NCI-H82 treated with DMSO at 0.1 percent for 48 hours (cell line): ENCODE data around the gene PRKRIP1.
"Not testable (repeated sequence)": the region's sequence is repeated elsewhere in the genome, so short reads cannot be mapped to it uniquely, and the experiment has no call there.

Source experiments
- DNase-seq: peaks from one replicate; lab custom pipeline; 2025; ENCODE audit not compliant: unreplicated experiment; lab: John Stamatoyannopoulos, UW

The PRKRIP1 gene

DNA sequence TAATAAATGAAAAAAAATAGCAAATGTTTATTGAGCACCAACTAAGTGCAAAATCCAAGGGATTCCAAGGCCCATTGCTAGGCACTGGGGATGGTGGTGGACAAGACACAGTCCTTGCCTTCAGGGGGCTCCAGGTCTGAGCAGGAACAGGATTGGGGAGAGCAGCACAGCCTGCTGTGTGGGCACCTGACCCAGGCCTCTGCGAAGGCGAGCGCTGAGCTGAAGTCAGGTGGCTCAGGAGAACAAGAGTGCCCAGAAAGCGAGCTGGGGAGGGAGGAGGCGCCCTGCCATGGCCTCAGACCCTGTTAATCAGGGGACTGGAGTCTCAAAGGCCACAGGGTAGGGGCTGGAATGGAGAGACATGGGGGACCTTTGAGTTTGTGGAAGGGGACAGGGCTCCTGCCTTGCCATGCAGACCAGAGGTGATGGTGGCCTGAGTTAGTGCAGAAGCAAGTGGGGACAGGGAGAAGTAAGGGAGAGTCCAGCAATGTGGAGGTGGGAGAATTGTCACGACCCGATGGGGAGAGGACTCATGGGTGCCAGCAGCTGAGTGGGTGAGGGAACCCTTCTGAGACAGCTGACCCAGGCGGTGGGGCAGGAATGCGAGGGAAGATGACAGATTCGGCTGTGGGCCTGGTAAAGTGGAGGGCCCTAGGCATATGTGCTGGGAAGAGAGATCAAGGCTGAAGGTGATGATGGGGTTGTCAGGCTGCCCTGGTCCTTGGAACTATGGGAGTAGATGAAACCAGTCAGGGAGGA is 33.2 kb downstream of the PRKRIP1 start:
- DNase-seq: no peak

DNA sequence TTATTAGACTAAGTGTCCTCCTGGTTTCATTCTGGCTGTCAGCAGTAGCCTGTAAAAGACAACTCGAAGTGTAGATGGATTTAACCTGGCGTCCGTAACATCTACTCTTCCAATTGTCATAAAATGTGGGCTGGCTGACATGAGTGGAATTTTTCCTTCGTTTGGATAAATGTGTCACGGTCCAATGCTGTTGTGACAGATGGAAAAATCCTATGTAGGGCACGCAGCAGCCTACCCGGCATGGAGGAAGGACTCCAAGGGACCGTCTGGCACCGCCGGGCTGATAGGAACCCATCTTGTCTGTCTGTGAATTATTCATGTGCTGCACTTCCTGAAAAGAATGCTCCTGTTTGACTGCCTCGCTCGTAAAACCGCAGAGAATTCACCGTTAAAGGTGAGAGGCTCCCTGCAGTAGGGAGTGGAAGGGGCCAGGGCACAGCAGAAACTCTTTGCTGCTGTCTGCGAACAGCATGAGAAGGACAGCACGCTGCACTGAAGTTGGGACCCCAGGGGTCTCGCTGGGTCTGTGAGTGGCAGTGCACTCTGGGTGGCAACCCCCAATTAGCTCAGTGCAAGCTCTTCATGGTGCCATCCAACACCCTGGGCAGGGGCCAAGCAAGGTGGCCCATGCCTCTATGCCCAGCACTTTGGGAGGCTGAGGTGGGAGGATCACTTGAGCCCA is 35.6 kb downstream of the PRKRIP1 start:
- no peak for DNase-seq

DNA sequence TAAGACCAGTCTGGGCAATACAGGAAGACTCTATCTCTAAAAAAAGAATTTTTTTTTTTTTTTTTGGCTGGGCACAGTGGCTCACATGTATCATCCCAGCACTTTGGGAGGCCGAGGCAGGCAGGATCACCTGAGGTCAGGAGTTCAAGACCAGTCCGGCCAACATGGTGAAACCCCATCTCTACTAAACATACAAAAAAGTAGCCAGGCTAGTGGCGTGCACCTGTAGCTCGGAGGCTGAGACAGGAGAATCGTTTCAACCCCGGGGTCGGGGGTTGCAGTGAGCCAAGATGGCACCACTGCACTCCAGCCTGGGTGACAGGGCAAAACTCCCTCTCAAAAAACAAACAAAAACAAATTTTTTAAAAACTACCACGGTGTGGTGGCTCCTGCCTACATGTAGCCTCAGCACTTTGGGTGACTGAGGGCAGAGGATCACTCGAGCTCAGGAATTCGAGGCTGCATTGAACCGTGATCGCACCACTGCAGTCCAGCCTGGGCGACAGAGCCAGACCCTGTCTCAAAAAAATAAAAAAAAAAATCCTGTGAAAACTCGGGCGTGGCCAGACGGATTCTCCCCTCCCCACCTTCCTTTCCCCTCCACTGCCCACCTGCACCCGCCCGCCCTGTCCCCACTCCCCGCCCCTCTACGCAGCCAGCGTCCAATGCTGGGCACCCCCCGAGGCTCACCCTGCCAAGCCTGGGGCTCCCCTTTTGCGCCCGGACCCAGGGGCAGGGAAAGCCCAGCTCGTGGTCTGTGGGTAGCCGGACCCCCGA is 36.5 kb downstream of the PRKRIP1 start:
- DNase-seq: no peak

DNA sequence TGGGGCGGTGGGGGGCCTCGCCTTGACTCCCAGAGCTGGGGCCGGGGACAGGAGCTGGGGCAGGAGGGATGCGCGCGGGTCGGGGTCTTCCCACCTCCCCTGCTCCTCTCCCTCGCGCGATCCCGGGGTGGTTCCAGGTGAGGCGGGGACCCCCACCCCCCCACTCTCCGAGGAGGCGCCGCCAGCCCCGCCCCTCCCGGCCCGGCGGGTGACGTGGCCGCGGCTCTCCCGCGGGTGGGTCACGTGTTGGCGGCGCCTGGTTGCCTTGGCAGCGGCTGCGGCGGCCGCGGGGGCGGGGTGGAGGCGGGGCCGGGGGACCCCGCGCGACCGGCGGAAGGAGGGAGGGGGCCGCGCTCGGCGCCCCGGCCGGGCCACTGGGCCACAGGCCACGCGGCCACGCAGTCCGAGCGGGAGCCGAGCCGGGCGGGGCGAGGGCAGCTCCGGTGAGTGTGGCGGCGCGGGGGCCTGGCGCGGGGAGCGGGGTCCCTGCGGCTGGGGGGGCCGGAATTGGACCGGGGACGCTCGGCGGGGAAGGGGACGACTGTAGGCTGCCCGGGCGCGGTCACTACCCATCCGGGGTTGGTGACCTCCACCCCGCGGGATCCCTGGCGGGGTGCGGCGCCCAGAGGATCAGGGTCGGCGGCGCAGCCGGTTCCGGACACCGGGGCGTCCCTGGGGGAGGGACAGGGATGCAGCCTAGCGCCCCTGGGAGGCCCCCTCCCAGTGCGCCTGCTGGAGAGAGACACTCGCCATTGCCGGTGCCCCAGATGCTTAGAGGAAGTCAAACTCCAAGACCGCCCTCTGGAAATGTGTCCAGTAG is 37.3 kb downstream of the PRKRIP1 start, which contains the start of gene ORAI2:
Gene ORAI2, plus strand, starts transcription at position 357 of the 820 bp plus-strand sequence. CDS start 5,382 bp downstream, outside the sequence.
- DNase-seq: no peak

DNA sequence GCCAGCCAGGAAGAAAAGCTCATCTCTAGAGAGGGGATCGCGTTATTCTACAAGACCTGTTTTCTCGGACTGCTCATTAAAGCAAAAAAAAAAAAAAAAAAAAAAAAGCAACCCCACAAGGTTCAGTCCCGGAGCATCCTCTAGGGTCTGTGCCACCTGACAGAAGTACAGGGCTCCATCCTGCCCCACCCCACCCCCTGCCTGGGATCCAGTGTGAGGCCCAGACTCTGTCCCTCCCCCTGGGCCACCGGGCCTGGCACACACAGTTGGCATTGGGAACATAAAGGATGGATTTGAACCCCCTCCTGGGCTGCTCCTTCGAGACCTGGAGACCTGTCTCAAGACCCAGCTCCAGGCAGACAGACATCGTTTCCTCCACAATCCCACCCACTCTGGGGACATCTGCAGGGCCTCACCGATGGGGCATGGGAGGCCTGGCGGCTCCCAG is 37.9 kb downstream of the PRKRIP1 start:
- no peak for DNase-seq

DNA sequence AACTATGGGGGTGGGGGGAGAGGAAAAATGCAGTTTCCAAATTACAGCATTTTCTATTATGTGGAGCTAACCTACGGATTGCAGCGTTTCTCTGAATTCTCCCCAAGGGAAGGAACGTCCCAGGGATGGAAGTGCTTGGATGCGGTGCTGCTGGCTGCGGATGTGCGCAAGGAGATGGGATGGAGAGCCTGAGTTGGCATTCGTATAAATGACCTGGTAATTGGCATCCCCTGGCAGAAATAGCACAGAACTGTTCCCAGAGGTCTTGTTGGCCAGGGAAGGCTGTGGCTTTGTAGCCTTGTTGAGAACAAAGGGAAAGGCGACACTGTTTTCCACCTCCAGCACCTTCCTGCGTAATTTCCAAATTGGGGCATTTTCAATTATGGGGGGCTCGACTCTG is 40.0 kb downstream of the PRKRIP1 start:
- no peak for DNase-seq

DNA sequence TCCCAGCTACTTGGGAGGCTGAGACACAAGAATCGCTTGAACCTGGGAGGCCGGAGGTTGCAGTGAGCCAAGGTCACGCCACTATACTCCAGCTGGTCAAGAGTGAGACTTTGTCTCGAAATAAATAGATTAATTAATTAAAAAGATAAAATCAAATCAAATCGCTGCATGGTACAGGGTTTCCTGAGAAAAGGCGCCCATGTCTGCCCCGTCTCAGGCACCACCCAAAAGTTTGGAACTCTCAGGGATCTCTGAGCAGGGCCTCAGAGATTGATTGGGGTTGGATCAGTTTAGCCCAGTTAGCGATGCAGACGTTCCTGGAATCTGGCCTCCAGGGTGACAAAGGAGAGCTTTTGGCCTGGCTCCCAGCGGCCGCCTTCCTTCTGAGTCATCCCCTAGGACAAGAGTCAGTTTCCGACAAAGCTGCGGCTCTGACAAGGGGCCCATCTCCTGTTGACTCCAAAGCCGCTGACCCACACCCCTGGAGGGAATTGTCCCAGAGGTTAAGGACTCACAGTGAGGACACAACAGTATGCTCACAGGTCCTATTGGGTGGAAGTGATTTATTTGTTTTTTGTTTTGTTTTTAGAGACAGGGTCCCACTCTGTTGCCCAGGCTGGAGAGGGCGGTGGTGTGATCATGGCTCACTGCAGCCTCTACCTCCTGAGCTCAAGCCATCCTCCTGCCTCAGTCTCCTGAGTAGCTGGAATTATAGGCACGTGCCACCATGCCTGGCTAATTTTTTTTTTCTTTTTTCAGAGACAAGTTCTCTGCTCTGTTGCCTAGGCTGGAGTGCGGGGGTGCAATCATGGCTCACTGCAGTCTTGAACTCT is 44.0 kb downstream of the PRKRIP1 start:
- DNase-seq: no peak

DNA sequence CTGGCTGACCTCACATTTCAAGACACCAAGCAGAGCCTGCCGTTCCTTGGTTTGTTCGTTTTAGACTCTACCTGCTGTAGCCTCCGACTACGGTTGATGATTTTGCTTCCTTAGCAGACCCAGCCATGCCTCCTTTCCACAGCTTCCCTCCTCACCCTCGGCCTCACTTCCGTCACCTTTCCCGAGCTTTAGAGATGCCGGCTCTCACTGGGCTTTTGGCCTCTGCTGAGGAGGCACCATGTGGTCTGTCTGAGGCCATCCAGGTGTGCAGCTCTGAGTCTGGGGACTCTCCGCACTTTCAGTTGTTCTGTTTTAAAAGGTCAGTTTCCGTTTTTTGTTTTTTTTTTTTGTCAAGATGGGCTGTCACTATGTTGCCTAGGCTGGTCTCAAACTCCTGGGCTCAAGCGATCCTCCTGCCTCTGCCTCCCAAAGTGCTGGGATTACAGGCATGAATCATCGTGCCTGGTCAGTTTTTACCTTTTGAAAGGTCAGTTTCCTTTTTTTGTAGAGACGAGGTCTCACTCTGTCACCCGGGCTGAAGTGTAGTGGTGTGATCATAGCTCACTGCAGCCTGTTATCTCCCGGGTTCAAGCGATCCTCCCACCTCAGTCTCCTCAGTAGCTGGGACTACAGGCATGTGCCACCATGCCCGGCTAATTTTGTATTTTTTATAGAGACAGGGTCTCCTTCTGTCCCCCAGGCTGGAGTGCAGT is 49.0 kb downstream of the PRKRIP1 start:
- no peak for DNase-seq

DNA sequence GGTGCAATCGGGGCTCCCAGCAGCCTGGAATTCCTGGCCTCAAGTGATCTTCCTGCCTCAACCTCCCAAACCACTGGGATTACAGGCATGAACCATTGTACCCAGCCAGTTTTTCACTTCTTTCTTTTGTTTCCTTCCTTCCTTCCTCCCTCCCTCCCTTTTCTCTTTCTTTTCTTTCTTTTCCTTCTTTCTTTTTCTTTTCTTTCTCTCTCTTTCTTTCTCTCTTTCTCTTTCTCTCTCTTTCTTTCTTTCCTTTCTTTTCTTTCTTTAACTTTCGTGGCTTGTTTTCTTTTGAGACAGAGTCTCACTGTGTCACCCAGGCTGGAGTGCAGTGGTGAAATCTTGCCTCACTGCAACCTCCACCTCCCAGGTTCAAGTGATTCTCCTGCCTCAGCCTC is 49.5 kb downstream of the PRKRIP1 start:
- no peak for DNase-seq

DNA sequence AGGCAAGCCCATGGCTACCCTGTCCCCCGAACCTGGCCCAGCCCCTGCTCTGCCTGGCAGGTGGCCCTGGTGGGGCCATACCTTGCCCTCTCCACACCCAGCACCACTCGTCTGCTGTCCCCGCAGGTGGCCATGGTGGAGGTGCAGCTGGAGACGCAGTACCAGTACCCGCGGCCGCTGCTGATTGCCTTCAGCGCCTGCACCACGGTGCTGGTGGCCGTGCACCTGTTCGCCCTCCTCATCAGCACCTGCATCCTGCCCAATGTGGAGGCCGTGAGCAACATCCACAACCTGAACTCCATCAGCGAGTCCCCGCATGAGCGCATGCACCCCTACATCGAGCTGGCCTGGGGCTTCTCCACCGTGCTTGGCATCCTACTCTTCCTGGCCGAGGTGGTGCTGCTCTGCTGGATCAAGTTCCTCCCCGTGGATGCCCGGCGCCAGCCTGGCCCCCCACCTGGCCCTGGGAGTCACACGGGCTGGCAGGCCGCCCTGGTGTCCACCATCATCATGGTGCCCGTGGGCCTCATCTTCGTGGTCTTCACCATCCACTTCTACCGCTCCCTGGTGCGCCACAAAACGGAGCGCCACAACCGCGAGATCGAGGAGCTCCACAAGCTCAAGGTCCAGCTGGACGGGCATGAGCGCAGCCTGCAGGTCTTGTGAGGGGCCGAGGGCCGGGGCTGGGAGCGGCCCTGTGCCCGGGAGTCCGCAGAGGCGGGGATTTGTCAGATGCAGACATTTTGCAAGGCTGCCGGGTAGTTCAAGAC is 50.4 kb downstream of the PRKRIP1 start:
- no peak for DNase-seq

DNA sequence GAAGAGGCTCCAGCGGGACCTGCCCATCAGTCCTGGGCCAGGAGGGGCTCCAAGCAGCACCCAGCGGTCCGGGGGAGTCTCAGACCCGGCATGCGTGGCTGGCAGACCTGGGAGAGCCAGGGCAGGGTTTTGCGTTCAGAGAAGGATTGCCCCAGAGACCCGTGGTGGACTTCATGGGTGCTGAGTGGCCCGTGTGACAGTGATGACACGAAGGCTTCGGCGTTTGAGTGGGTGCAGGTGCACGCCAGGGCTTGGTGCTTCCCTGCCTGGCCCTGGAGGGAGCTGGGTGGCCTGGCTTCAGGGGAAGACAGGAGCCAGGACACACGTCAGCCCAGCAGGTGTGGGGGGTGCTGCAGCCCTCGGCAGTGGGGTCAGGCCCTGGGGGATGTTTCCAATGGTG is 51.1 kb downstream of the PRKRIP1 start:
- no peak for DNase-seq

DNA sequence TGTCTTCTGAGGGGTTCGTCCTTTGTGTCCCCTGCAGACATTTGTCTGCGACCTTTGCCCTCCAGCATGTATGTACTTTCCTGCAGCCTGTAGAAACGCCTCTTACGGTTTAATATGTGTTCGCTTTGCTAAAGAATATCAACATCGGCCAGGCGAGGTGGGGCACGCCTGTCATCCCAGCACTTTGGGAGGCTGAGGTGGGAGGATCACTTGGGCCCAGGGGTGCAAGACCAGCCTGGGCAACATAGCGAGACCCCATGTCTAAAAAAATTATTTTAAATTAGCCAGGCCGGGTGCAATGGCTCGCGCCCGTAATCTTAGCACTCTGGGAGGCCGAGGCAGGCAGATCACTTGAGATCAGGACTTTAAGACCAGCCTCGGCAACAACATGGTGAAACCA is 53.0 kb downstream of the PRKRIP1 start:
- no peak for DNase-seq

DNA sequence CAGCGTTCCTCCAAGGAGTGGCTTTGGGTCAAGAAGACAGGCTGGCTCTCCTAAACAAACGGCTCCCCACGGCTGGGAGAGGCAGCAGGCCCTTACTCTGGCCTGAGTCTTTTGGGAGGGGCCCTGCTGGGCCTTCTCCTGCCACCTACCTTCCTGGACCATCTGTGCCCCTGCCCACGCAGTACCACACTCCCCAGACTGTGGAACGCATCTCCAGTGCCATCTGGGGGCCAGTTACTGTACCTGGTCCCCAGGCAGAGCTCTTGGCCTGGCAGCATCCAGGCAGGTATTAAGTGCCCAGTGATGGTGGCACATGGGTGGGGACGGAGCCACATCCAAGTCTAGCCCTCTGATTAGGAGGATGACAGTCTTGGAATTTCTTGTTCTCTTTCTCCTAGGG is 54.1 kb downstream of the PRKRIP1 start:
- DNase-seq: no peak

DNA sequence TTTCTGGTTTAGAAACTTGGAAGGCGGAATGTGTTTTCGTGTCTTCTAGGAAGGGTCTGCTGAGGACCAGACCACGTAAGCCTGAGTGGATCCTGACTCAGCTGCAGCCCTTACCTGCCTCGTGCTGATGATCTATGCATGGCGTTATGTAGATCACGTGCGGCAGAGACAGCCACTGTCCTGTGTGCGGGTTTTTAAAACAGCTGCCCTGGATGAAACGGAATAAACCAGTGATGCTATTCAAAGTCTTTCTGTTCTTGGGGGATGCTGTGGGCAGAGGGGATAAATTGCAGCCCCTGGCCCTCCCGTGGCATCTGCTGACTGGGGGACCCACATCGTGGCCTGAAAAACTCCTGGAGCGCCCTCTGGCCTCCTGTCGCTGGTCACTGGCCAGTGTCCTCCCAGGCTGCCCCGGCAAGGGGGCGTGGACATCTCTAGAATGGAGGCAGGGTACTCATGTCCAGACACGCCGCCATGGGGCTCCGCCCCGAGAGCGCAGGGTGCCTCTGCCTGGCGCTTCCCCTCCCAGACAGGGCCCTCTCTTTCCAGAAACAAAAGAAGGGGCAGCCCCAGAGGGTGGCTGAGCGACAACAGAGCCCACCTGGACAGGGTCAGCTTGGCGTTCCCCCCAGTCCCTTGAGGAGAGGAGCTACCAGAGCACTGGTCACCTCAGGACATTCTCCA is 55.4 kb downstream of the PRKRIP1 start:
- DNase-seq: no peak

DNA sequence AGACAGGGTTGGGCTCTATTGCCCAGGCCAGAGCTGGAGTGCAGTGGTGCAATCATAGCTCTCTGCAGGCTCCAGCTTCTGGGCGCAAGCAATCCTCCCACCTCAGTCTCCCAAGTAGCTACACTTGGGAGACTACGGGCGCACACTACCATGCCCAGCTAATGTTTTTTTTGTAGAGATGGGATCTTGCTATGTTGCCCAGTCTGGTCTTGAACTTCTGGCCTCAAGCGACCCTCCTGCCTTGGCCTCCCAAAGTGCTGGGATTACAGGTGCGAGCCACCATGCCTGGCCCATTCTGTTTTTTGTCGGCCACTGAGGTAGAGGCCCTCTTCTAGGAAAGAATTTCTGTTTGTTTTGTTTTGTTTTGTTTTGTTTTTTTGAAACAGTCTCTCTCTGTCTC is 56.3 kb downstream of the PRKRIP1 start:
- no peak for DNase-seq

DNA sequence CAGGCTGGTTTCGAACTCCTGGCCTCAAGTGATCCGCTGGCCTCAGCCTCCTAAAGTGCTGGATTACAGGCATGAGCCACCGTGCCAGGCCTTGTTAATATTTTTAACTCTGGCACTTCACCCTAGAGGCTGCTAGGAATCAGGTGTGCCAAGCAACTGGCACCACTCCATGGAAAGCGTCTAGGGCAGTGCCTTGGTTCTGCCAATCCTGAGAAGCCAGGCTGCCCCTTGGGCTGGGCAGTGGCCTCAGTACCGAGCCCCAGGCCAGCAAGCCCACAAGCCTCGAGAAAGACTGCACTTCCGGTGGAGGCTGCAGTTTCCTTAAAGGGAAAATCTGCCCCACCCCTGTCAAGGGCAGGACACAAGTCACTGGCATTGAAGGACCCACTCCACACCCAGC is 57.2 kb downstream of the PRKRIP1 start:
- no peak for DNase-seq

DNA sequence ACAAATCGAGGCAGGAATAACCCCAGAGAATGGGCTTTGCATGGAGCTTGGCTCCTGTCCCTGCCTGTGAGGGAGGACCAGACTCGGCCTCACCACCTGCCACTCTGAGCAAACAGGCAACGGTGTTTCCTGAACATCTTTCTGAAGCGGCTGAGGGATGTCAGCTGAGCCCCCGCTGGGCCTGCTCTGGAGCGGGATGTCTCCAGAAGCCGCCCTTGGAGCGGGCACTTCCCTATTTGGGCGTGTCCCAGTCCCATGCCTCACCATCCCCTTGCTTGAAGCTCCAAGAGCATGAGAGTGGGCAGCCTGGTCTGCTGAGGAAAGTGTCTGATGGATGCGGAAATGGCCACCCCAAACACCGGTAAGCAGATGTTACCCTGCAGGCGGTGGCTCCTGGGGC is 58.3 kb downstream of the PRKRIP1 start:
- no peak for DNase-seq

DNA sequence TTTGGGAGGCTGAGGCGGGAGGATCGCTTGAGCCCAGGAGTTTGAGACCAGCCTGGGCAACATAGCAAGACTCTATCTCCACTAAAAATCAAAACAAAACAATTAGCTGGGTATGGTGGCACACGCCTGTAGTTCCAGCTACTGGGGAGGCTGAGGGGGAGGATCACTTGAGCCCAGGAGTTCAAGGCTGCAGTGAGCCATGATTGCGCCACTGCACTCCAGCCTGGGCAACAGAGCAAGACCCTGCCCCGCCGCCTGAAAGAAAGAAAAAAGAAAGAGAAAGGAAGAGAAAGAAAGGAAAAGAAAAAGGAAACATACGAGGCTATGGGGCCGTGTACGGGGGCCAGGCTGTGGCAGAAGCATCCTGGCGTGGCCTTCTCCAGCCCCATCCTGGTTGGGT is 58.8 kb downstream of the PRKRIP1 start:
- DNase-seq: not testable (repeated sequence)
